IPS DF 19.7 (cell line): ENCODE results near the gene SGCD.

Source experiments
- DNase-seq: peaks from one replicate; pipeline ENCODE4 v3.0.0-alpha.2; 2013; ENCODE audit warnings: low read depth, low spot score

Gene SGCD

DNA sequence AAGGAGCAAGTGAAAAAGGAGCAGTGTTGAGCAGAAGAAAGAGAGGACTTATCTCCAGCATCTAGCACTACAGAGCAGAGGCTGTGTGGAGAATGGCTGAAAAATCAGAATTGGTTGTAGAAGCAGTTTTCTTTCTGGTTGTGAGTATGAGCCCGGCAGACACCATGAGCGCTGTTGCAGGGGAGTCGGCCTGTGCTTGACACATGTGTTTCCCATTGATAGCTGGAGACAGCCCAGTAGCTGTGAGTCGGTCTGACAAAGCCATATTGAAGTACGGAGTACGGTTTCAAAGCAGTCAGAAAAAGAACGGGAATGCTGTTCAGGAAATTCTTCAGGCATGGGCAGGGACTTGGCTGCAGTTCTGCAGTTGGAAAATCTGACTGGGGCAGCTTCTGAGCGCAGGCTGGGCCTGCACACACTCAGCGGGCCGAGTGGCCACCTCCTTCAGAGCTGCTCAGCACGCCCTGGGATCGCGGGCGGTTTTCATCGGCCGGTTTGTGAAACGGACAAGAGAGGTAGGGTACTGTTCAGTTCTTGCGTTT is at the start of gene SGCD:
SGCD (plus strand) TSS at position 447 of the 542 bp plus-strand sequence.
- no peak for DNase-seq

DNA sequence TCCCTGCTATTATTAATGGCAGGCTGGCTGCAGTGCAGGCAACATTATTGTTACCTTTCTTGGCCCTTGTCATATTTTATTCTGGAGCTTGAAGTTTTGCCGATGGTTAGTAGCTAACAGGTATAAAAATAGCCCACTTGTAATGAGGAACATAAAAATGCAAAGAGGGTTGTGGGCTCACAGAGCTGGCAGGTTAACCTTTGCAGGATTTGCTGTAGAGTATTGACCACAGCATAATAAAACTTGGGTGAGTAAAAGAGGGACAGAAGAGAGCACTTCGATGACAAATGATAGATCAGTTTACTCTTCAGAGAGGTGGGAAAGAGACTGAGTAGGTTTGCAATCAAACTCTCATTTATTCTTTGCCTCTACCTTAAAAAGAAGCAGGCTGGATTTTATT is 49.7 kb upstream of the SGCD start:
- DNase-seq = no peak

DNA sequence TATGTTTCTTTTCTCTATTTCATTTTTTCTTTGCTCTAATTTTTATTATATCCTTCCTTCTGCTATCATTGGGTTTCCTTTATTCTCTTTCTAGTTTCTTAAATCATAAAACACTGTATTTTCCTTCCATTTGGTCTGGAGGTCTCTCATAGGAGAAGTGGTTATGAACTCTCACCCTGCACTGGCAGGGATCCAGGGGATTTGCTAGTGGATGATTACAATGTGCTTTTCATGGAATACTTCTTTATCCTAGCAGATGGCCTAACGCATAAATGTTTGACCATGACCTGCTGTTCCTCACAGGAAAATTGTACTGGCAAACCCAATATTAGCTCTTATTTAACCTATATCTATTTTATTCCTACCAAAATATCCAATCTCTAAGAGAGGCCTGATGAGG is 31.5 kb upstream of the SGCD start:
- no peak for DNase-seq

DNA sequence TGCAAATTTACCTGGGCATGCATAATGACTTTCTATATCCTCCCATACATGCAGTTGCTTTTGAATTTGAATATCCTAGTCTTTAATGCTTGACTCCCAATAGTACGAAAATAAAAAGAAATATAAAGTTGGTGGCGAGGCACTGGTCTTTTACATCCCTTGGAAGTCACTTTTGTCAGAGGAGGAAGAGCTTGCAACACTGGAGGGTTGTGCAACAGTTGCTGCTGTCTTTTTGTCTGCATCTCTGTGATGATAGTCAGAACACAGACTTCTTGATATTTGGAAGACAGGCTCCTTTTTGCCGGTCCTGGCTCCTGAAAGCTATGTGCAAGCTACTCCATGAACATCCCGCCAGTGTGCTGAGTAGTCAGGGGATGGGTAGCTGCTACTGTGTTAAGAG is 16.8 kb upstream of the SGCD start:
- DNase-seq = no peak

DNA sequence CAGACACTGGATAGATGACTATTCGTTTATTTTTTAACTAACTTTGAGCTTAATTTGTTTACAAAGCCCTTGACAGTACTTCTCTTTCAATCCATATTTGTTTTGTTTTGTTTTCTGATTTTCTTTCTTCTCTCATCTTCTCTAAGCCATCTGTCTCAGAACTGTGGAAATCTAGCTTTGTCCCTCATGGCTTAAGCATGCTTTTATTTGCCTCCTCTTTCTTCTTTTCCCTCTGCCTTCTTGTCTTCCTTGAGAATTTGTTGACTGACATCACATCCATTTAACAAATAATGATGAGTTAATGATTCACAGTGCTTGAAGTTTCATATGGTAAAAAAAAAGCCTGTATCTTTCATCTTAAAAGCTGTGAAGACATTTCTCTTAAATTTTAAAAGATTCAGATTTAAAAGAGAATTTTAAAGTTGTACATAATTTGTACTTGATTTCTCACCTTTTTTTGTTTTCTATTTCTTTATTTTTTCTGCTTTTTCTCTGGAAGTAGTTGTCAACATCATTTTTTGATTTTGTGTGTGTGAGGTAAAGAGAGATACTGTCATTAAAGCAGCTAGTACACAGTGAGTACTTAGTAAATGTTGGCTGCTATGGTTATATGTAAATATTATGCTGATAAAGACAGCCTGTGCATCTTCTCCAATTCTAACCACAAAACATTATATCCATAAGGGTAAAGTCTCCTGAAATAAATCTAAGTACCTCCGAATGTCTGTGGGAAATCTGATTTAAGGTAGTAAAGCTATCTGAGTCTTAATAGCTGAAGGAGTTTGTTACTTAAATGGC is 13.9 kb upstream of the SGCD start:
- DNase-seq = no peak

DNA sequence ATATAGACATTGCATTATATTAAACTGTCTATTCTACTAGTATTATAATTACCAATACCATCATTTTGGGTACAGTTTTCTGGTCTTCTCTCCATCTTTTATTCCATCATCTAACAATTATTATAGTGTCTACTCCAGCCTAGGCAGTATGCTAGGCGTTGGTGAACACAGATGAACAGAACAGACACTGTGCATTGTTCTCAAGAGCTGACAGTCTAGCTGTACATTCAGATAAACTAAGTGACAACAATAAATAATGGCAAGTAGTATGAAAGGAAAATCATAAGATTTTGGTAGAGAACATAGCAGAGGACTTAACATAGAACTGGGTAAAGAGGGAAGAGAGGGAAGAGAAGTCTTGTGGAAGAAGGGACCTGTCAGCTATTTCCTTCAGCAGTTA is 12.5 kb upstream of the SGCD start:
- DNase-seq = no peak

DNA sequence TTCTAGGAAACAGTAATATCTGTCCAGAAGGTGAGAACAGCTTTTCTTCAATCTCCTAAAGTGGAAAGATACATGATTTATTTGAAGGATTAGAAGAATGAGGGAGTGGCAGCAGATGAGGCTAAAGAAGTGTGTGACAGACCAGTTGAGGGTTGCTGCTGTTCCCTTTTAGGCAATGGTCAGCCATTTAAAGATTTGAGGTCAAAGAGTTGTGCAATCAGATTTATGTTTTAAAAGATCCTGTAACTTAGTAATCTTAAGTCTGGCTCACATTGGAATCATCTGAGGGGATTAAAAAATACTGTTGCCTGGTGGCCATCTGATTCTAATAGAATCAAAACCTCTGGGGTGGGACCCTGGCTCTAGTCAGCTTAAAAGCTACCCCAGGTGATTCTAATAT is 4.3 kb upstream of the SGCD start:
- no peak for DNase-seq

DNA sequence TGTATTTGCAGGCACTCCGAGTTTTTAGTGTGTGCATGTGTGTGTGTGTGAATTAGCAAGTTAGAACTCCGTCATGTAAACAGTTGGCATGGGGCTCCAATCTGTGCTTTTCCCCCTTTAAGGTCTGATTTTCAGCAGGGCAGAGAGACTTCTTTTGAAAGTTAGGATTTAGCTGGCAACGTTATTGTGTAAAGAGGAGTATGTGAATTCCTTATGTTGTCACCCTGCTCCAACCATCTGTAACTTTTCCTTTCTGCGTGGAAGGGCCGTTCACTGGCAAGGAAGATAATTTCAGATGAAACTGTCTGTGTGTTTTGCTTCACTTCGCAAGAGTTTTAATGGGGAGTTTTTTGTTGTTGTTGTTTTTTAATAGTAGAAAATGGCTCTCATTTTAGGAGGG is 332 bp downstream of the SGCD start:
- no peak for DNase-seq

DNA sequence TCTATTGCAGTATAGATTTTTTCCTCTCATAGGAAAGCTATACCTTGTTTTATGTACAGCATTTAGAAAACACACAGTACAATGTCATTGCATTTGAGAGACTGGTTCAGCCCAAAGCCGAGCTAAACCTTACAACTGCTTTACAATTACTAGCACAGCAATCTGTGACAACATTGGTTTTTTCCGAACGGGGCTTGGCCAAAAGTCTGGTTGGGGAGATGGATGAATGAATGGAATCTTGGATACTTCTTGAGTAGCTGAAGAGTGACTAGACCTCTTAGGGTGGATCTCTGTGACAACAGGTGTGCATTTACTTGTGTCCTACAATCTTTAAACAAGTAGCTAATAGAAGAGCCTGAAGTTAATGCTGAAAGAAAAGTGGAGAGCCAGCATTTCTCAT is 1.2 kb downstream of the SGCD start:
- DNase-seq = no peak

DNA sequence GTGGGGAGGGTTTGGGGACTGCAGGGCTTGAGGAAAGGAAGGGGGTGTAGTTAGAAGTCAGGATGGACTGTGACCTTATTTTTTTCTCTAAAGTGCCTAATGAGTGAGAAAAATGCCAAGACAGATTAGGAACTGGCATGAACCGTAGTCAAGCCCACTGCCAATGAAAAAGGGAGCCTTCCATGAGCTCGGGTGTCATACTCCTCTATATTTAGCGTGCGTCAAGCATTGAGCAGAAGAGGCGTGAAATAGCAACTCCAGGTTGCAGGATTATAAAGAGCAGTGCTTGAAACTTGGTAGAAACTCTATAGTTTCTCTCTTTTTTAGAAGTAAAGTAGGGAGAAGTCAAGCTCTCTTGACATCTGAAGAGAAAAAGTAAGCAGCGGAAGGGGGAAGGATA is 1.8 kb downstream of the SGCD start:
- DNase-seq = no peak

DNA sequence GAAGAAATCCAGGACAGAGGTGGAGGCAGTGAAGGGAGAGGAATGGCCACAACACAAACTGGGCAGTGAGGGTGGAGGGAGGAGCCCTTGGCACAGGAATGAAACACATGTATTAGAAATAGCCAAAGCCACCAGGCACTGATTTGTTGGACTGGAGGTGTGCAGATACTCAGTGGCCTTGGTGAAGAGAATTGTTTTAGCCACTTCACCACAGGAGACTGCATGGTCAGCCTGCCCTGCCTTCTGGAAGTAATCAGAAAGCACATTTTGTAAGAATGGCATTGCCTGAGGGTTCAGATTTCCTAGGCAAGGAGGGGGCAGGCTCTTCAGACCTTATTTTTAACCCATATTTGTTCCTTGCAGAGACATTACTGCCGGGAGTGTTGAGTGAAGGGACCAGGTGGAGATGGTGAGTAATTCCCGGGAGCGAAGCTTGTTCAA is 2.2 kb downstream of the SGCD start:
- DNase-seq = no peak

DNA sequence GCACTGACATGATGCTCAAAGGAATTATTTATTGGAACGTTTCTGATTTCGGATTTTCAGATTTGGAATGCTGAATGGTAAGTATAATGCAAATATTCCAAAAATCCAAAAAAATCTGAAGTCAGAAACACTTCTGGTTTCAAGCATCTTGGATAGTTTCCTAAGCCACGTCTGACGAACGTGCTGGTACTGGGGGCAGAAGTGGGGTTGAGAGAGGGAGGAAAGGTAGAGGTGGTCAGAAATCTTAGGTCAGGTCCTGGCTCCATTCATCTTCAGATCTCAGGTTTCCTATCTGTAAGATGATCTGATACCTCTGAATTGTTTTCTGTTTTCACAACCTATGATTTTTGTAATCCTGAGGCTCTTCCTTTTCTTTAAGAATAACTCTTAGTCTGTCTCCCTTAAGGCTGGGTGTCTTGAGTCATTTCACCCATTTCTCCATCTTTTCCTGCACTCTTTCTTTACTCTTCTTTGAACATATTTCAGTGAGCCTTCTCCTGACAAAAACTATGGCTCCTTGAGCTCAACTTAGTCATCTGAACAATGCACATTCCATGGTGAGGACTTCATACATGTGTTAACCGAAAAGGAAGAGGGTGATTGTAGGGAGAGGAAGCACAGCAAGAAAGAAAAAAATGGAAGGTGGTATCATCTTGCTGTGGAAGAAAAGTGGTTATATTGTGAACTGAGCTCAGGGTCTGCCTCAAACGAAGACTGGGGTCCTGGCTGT is 3.3 kb downstream of the SGCD start:
- DNase-seq = no peak

DNA sequence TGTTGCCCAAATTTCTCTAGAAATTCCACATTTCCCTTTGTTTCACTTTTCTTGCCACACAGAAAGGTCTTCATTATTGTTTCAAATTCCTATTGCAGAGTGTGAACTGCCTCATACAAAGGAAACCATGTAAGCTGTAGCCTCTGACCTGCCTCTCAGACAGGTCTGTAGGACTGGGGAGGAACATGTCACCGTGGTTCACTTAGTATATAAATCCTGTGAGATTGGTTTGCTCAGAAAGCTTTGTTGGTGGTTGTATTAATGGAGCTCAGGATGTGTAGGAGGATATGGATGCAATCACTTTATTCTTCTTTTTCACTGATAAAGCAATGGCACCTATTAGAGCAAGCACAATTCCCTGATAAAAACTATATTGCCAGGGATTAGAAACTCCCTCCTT is 4.2 kb downstream of the SGCD start:
- no peak for DNase-seq

DNA sequence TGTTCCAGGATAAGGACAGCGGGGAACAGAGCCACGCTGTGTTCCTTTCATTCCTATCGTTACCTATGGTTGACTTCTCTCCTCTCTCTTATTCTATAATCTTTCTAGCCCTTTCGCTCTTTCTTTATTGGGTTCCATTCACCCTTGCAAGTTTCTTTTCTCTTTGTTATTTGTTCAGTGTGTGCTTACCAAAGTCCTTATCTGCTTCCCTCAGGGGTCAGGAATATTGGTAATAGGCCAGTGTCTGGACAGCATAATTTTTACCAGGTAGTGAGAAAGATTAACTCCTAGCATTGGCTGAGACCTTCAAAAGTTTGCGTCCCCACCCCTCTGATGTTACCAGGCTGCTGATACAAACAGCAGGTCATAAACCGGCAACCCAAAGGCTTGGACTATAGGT is 4.9 kb downstream of the SGCD start:
- DNase-seq = no peak

DNA sequence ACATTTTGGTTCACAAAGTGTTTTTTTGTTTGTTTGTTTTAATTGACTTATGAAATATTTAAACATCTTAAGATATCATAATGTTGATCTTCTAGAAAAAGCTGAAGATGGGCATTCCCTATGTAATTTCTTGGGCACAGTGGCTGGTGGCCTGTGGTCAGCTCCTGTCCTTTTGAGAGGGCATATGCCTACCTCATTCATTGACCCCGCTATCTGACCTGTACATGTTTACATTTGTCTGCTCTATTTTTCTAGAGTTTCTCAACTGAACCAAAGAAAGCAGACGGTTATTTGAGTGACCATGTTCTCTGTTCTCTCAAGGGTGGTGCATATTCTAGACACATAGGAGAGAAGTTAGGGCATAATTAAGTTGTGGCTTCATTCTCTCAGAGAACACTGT is 5.3 kb downstream of the SGCD start:
- no peak for DNase-seq

DNA sequence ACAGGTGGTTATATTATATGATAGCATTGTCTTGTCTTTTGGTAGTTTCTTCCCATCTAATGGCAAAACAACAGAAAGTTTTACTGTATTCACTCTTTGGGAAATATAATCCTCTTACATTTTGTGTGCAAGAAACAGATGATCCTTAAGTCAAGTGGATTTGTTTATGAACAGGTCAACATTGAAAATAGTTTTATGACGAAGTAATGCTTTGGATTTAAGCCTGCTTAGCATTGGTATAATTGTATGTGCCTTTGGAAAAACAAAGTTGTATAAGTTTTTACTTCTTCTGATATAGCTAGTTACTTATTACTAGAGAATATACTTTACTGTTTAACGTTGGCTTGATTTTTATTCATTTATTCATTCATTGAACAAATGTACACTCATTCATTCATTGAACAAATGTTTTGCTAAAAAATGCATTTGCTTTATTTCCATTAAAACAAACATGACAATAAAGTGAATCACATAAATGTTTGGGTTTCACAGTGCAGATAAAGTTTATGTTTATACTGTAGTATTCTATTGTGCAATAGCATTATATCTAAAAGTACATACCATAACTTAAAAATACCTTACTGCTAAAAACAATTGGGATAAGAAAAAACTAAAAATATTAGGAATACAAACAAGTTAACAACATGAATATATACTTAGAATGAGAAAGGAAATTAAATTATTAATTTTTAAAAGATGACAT is 12.3 kb downstream of the SGCD start:
- DNase-seq = no peak

DNA sequence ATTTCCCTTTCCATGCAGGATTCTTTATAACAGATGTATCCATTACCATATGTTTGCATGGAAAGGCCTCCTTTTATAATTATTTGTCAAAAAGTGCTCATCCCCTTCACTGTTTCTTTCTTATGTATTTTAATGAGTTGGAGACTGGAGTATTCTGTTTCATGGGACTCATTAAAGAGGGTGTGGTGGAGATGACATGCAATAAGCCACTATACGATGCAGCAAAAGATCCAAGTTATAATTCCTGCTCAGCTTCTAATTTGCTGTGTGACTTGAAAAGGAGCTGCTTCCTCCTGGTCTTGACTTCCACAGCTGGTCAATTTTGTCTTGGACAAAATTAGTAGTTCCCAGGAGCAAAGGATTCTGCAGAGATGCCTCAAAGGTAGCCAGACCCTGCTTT is 13.9 kb downstream of the SGCD start:
- no peak for DNase-seq

DNA sequence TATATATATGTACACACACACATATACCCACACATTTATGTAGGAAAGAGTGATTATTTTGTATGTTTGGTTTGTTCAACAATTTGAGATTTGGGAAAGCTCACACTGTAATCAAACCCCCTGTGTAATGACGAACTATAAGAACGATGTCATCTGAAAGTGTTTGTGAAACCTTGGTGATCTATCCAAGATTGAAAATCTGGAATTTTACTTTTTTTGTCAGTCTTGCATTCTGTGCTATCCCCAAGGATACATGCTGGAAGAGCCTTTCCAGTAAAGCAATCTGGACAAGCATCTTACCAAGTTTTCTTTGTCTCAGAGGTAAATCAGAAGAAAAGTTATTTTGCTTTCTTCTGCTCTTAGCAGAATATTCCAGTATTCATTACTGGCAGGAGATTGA is 23.3 kb downstream of the SGCD start:
- DNase-seq = no peak

DNA sequence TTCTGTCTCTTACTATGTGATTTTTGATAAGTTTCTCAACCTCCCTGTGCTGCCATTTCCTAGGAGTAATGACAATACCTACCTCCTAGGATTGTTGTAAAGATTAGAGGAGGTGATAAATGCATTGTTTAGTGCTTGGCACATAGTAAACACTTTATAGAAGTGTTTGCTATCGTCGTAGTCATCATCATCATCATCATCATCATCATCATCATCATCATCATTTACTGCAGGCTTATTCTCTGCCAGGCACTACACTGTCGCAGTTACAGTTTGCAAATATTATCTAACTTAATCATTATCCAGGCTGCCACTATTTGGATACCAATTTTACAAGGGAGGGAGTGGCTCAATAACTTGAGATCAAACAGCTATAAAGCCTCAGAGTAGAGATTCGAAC is 24.5 kb downstream of the SGCD start:
- DNase-seq = no peak

DNA sequence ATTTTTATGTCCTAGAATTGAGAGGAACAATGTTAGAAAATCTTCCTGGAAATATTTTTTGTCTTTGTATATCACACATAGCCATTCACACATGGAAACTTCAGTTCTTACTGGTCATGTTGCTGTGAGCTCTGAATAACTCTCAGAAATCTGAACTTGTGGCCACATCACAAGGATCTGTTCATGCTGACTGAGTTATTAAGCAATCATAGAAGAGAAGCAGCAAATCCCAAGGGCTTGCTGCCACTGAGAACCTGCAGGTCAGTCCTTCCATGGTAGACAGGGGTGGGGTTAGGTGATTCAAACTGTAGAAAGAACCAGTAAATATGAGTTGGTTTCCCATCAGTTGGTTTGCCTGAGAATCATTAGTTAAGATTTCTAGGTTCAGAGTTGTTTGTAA is 27.6 kb downstream of the SGCD start:
- no peak for DNase-seq

DNA sequence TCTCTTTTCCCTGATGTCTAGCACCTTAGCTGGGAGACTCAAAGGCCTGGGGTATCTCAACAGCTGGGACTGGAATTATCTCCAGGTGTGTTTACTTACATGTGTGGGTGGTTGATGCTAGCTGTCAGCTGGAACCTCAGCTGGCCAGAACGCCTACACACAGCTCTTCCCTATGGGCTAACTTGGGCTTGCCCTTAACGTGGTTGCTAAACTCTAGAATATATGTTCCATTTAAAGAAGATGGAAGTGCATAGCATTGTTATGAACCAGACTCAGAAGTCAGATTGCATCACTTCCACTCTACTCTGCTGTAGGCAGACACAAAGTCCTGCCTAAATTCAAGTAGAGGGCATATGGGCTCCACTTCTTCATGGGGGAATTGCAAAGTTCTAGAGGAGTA is 29.3 kb downstream of the SGCD start:
- no peak for DNase-seq

DNA sequence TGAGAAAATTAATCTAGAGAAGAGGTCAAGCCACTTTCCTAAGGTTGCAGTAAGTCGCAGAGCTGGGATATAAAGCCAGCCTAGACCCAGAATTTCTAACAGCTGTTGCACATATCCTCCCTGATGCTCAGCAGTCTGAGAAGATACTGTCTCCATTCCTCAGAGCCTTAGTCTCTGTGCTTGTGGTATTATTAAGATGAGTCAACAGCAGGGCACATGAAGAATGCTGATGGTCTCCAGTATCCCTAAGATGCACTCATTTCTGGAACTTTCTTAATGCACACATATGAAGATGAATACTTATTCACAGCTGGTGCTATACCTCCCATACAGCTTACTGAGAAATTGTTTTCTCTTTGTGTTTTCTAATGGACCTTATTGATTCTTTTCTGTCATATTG is 32.5 kb downstream of the SGCD start:
- no peak for DNase-seq
